Bronchial smooth muscle cell (primary cell): ENCODE measurements around the gene CYB5B. TPM values are rescaled to one million over a fixed set of nuclear protein-coding genes. Genes with fewer than 3 reads are reported as not detected.

Source experiments
- total RNA-seq: library from RNA; depleted of rRNA; stranded (reverse); fragments of >200 nt; gene quantifications from 2 replicates; pipeline ENCODE4 v1.2.1, GENCODE V29; 2014

Gene CYB5B, protein sequence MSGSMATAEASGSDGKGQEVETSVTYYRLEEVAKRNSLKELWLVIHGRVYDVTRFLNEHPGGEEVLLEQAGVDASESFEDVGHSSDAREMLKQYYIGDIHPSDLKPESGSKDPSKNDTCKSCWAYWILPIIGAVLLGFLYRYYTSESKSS
- total RNA-seq: 40.3 and 46.7 TPM in 2 replicates

DNA sequence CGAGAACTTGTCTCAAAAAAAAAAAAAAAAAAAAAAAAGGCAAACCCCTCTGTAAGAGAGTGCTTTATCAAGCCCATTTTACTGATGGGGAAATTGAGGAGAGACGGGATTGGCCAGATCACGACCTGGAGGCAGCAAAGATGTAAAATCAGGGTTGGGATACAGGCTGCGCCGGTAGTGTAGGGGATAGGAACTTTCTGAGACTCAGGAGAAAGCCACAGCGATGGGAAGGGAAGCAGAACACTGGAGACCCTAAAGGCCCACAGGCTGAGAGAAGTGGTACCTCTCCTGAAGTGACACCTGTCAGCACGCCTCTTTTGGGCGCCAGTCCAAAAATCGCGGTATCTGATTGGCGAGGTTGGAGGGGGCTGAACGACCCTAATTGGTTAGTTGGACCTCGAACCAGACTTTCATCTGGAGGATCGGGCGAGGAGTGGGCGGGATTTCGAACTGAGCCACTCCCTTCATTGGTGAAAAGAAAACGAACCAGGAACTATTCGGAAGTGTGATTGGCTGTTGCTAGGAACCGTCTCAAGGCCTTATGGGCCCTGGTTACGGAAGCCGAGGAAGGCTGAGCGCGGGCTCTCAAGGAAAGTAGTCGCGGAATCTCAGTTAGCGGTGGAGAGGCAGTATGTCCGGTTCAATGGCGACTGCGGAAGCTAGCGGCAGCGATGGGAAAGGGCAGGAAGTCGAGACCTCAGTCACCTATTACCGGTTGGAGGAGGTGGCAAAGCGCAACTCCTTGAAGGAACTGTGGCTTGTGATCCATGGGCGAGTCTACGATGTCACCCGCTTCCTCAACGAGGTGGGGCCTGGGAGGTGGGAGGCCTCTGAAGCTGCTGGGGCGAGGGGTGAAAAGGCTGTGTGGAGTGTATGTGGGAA lies at the start of gene CYB5B:
Gene CYB5B, plus strand, starts transcription at position 567 of the 882 bp plus-strand sequence. Its CDS starts 65 bp downstream, at position 632.

Other genes starting within 250 kb of the CYB5B start
- 37.8 and 67.1 TPM in 2 replicates for gene SNTB2, start 237.5 kb upstream of the CYB5B start, total RNA-seq
- 25.9 and 28.1 TPM in 2 replicates for gene VPS4A, start 113.3 kb upstream of the CYB5B start, total RNA-seq
- 6.7 and 7.1 TPM in 2 replicates for gene PDF, start 94.0 kb upstream of the CYB5B start, total RNA-seq
- gene COG8, start 85.1 kb upstream of the CYB5B start, total RNA-seq: 22.3 and 24.0 TPM in 2 replicates
- gene NIP7, start 84.8 kb upstream of the CYB5B start, total RNA-seq: 13.6 and 17.8 TPM in 2 replicates
- gene TMED6, start 72.8 kb upstream of the CYB5B start, total RNA-seq: not detected in 2 replicates
- gene TERF2, start 38.6 kb upstream of the CYB5B start, total RNA-seq: 6.4 and 8.7 TPM in 2 replicates
- gene NFAT5, start 141.3 kb downstream of the CYB5B start, total RNA-seq: 10.1 and 11.7 TPM in 2 replicates